Stimulated activated CD4-positive, alpha-beta T cell treated with anti-CD3 and anti-CD28 coated beads, Interleukin-15, amount 100 ng/mL, for 48 hours (primary cell): ENCODE data around the gene KCNJ1.

Source experiments
- DNase-seq, 2 donors: peaks; one replicate each; pipeline ENCODE4 v3.0.0-alpha.2; 2020; ENCODE audit warnings: low read depth in 2 of 2

Gene KCNJ1

GRCh38 chr11:128848815-128849455 is 18.2 kb downstream of the KCNJ1 start:
- DNase-seq: peak; percentile 39 to 58

- DNase-seq: no peak
Measured at GRCh38 chr11:128846985-128847384, 20.1 kb downstream of the KCNJ1 start.

- DNase-seq: no peak
Measured at GRCh38 chr11:128845334-128845780, 21.7 kb downstream of the KCNJ1 start.

GRCh38 chr11:128843198-128843785 is 23.8 kb downstream of the KCNJ1 start:
- no peak for DNase-seq

GRCh38 chr11:128841461-128842072 is 25.5 kb downstream of the KCNJ1 start:
- no peak for DNase-seq

GRCh38 chr11:128840783-128841182 is 26.3 kb downstream of the KCNJ1 start:
- DNase-seq: no peak

- no peak for DNase-seq
Measured at GRCh38 chr11:128840137-128840536, 27.0 kb downstream of the KCNJ1 start.

- DNase-seq: no peak
Measured at GRCh38 chr11:128839081-128839480, 28.0 kb downstream of the KCNJ1 start.

GRCh38 chr11:128837627-128838026 is 29.5 kb downstream of the KCNJ1 start:
- no peak for DNase-seq

- no peak for DNase-seq
Measured at GRCh38 chr11:128835741-128836430, 31.2 kb downstream of the KCNJ1 start.

- no peak for DNase-seq
Measured at GRCh38 chr11:128834157-128834556, 32.9 kb downstream of the KCNJ1 start.

GRCh38 chr11:128832121-128832497 is 35.0 kb downstream of the KCNJ1 start:
- no peak for DNase-seq

- DNase-seq: peak; percentile 62 to 84
Measured at GRCh38 chr11:128831174-128832120, 35.6 kb downstream of the KCNJ1 start.

- no peak for DNase-seq
Measured at GRCh38 chr11:128830290-128831173, 36.6 kb downstream of the KCNJ1 start.

GRCh38 chr11:128828350-128828749 is 38.7 kb downstream of the KCNJ1 start:
- no peak for DNase-seq

GRCh38 chr11:128827191-128827893 is 39.8 kb downstream of the KCNJ1 start:
- no peak for DNase-seq

- no peak for DNase-seq
Measured at GRCh38 chr11:128825050-128825784, 41.9 kb downstream of the KCNJ1 start.

- DNase-seq: no peak
Measured at GRCh38 chr11:128824191-128825049, 42.7 kb downstream of the KCNJ1 start.
